ENCODE data around the gene INIP.
"Not testable (repeated sequence)": the region's sequence is repeated elsewhere in the genome, so short reads cannot be mapped to it uniquely, and the experiment has no call there.

Gene INIP

GRCh38 chr9:112734892-112735291 lies 17.0 kb upstream of the INIP start:
- no peak for DNase-seq

GRCh38 chr9:112731971-112732370 lies 14.1 kb upstream of the INIP start:
- no peak for DNase-seq

GRCh38 chr9:112728401-112728800 lies 10.5 kb upstream of the INIP start:
- DNase-seq, result no peak

- no peak for DNase-seq
Observed at GRCh38 chr9:112726428-112726827, 8.5 kb upstream of the INIP start.

GRCh38 chr9:112725961-112726360 lies 8.0 kb upstream of the INIP start:
- DNase-seq, result no peak

GRCh38 chr9:112722749-112723148 lies 4.8 kb upstream of the INIP start:
- not testable (repeated sequence) for DNase-seq

- no peak for DNase-seq
Observed at GRCh38 chr9:112720113-112720780, 2.3 kb upstream of the INIP start.

GRCh38 chr9:112719696-112720095 lies 1.8 kb upstream of the INIP start:
- DNase-seq, result no peak

- no peak for DNase-seq
Observed at GRCh38 chr9:112719241-112719691, 1.3 kb upstream of the INIP start.

GRCh38 chr9:112712678-112713077 lies 5.2 kb downstream of the INIP start:
- DNase-seq, result no peak

- no peak for DNase-seq
Observed at GRCh38 chr9:112711050-112711689, 6.7 kb downstream of the INIP start.

- no peak for DNase-seq
Observed at GRCh38 chr9:112705768-112706427, 12.0 kb downstream of the INIP start.

- DNase-seq, result no peak
Observed at GRCh38 chr9:112703304-112703703, 14.6 kb downstream of the INIP start.

- no peak for DNase-seq
Observed at GRCh38 chr9:112700085-112700484, 17.8 kb downstream of the INIP start.

GRCh38 chr9:112699230-112699629 lies 18.7 kb downstream of the INIP start:
- DNase-seq, result no peak

- no peak for DNase-seq
Observed at GRCh38 chr9:112696461-112696860, 21.5 kb downstream of the INIP start.

- no peak for DNase-seq
Observed at GRCh38 chr9:112694706-112695555, 23.0 kb downstream of the INIP start.

GRCh38 chr9:112689161-112689740 lies 28.7 kb downstream of the INIP start:
- no peak for DNase-seq

GRCh38 chr9:112680731-112681402 lies 37.0 kb downstream of the INIP start:
- no peak for DNase-seq

- no peak for DNase-seq
Observed at GRCh38 chr9:112677040-112677439, 40.9 kb downstream of the INIP start.

GRCh38 chr9:112673221-112673620 lies 44.7 kb downstream of the INIP start:
- not testable (repeated sequence) for DNase-seq

- no peak for DNase-seq
Observed at GRCh38 chr9:112670991-112671625, 46.8 kb downstream of the INIP start.

Data from effector CD8-positive, alpha-beta T cell (primary cell).